Measurements from ENCODE around the gene DCAF8.

The DCAF8 gene

DNA sequence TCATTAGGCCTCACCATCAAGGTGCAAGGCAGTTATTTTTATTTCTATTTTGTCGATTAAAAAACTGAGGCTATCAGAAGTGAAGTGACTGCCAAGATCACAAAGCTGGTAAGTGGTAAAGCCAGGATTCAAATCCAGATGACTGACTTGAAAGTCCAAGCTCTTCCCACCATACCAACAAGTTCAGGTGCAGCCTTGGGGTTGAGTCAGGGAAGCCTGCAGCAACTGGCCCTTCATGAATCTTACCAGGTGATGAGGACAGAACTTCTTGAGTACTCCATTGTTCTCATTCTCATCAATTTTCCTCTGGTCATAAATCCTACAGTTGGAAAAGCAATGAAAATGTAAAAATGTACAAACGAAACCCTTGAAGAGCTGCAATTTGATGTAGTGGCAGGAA lies 37.0 kb downstream of the DCAF8 start:
- no peak for DNase-seq

DNA sequence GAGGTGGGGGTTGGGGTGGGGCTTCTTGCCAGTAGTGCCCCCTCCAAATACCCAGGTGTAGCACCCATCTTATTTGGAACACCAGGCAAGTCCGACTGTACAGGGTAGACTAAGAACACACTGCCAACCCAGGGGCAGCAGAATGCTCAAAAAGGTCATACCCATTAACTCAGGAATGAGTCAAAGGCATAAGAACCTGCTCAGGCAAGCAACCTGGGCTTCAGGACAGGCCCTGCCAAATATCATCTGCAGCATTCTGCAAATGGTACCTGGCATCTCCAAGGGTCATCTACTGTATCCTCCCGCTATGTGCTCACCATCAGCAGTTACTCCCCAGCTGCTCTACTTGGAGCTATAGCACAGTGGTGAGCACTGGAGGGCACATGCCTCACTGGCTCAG lies 37.7 kb downstream of the DCAF8 start:
- no peak for DNase-seq

DNA sequence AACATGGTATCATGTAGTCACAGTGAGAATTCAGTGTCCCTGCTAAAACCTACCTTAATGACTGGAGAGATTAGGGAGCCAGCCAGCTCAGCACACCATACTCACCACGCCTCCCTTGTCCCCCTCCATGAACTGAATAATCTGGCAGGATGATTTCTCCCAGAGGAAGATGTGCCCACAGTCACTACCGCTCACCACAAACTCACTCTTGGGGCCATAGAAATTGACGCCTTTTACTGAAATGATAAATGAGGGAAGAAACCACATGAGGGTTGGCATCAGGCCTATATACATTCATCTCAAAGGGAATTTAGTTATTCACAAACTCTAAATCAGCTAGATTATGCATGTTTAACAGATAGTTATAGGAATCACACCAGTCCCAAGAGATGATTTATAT lies 39.8 kb downstream of the DCAF8 start:
- no peak for DNase-seq

- no peak for DNase-seq
Observed at GRCh38 chr1:160221089-160221488, 41.3 kb downstream of the DCAF8 start.

DNA sequence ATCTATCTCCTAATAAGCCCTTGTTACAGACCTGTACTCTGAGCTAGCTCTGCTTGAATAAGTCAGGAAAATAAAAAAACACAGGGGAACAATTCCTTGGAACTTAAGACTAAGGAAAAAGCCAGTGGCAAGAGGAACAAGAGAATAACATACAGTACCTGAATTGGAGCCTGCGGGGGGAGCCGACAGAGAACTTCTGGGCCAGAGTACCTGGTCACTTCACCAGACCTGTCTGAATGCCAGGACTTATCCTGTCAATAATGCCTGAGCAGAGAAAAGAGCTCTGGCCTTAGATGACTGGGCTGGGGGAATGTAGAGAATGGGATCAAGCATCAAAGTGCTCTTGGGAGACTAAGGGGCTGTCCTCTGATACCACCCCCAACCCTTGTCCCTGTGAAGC lies 42.0 kb downstream of the DCAF8 start:
- no peak for DNase-seq

DNA sequence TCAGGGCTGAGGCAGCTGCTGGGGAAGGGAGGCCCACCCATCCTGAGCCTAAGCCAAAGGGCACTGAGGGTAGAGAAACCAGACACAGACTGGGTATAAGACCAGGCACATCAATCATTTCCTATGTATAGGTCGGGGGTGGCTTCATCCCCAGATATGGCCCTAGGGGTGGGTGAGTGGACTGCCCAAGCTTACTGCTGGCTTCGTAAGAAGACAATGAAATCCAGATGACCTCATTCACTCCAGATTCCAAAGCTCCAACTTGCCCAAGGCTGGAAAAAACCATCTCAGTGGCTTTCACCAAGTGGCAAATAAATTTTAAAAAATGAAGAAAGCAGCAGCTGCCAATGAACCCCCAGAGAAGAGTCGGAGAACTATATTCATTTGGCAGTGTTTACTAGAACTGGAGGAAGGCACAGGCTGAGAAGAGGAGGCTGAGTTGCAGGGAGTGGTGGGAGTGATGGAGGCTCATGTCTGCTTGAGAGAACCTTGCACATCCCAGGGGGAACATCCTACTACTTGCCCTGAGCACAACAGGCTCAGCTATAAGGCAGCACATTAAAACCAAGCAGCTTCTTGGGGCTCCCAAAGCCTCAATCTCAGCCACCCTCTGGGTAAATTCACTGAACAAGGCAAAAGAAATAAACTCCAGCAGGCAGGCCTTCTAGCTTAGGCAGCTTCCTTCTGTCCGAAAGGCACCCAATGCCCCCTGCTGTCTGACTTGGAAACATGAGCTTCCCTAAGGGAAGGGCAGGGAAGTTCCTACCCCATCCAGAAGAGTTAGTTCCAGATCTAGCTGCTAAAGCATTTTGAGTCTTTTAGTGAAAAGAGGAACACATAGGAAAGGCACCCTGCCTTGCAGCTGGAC lies 43.1 kb downstream of the DCAF8 start:
- peak in 9 of 14 donors; percentile 19 to 68 (median 46) for DNase-seq

DNA sequence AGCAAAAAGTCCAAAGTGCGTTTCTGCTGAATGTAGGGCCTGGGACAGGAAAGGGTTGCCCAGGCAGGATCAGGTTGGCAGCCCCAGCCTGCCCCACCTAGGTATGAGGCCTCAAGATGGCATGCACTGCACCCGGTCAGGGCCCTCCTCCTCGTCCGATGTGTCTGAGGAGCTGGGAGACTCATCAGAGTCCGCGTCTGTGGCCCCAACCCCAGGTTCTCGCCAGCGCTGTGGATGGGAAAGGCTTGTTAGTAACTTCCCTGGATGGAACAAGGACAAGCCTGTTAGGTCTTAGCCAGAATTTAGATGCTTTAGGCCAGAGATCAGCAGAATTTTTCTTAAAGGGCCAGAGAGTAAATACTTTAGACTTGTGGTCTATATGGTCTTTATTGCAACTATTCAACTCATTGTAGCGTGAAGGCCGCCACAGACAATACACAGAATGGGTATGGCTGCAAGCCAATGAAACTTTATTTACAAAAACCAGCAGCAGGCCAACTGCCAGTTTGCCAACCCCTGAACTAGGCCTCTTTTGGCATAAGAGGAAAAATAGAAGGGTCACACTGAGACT lies 44.8 kb downstream of the DCAF8 start:
- peak in 3 of 14 donors; percentile 38 to 67 (median 55) for DNase-seq

- DNase-seq, result no peak
Observed at GRCh38 chr1:160216301-160216700, 46.0 kb downstream of the DCAF8 start.

DNA sequence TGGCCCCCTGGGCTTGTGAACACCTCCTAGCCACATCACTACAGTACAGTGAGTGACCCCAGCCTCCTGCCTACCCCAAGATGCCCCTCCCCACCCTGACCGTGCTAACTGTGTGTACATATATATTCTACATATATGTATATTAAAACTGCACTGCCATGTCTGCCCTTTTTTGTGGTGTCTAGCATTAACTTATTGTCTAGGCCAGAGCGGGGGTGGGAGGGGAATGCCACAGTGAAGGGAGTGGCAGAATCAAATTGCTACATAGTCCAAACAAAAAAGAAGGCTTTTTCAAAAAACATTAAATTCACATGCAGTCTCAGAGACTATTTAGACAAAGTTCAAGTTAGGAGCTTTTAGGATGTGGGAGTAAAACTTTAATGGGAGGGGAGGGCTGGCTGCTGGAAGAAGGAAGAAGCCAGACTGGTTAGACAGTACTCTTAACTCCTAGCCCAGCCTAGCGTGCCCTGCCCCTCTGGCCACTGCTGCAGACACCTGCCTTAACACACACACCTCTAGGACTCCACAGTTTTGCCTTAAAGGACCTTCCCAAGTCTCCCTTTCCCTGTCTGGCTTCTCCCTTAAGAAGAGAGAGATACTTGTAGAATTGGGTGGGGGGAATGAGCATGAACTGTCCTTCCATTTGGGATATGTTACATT lies 47.7 kb downstream of the DCAF8 start:
- no peak for DNase-seq

GRCh38 chr1:160211046-160211790 lies 51.1 kb downstream of the DCAF8 start:
- peak in 3 of 14 donors; percentile 49 to 62 (median 56) for DNase-seq

- peak in 6 of 14 donors; percentile 12 to 62 (median 50) for DNase-seq
Observed at GRCh38 chr1:160210561-160210960, 51.8 kb downstream of the DCAF8 start.

- peak in 10 of 14 donors; percentile 32 to 96 (median 58) for DNase-seq
Observed at GRCh38 chr1:160209321-160210046, 52.9 kb downstream of the DCAF8 start.

GRCh38 chr1:160208557-160209320 lies 53.6 kb downstream of the DCAF8 start:
- peak in 2 of 14 donors; percentile 25 to 51 for DNase-seq

- DNase-seq, result peak in 3 of 14 donors; percentile 22 to 51 (median 33)
Observed at GRCh38 chr1:160207771-160208556, 54.4 kb downstream of the DCAF8 start.

GRCh38 chr1:160207118-160207650 lies 55.2 kb downstream of the DCAF8 start:
- DNase-seq, result no peak

GRCh38 chr1:160206421-160207117 lies 55.8 kb downstream of the DCAF8 start:
- peak in 4 of 14 donors; percentile 9 to 60 (median 34) for DNase-seq

GRCh38 chr1:160206036-160206389 lies 56.3 kb downstream of the DCAF8 start:
- DNase-seq, result peak in 4 of 14 donors; percentile 32 to 49 (median 45)

- DNase-seq, result peak in 12 of 14 donors; percentile 44 to 87 (median 68)
Observed at GRCh38 chr1:160205242-160206035, 56.9 kb downstream of the DCAF8 start, which contains the start of gene PEA15. TSS of gene PEA15 (plus strand) at chr1:160205384. CDS start at chr1:160211545, 6,161 bp downstream.

Data from C1 segment of cervical spinal cord (tissue), 14 donors.